Thoracic aorta (tissue), 2 donors: ENCODE results near the gene LRMDA. TPM values are rescaled to one million over a fixed set of nuclear protein-coding genes. Genes with fewer than 3 reads are reported as not detected.

ENCODE experiments used
- ATAC-seq: fragments of 150-250 bp; one replicate; pipeline ENCODE4 v1.8.0; 2017; ENCODE audit warnings: low read depth; ENCODE audit not compliant: insufficient number of reproducible peaks, low FRiP score
- DNase-seq: peaks from one replicate; pipeline ENCODE4 v3.0.0-alpha.2; 2020; ENCODE audit warnings: low spot score
- H3K27ac ChIP-seq, 2 donors: fragments of 200-600 bp; sonication (generic); 1 replicate in 1 of 2; 2 replicates in 1 of 2; pipeline ENCODE4 v1.5.1; 2016; ENCODE audit warnings: mild to moderate bottlenecking in 2 of 2, moderate library complexity in 2 of 2
- H3K27me3 ChIP-seq: fragments of 200-600 bp; sonication (generic); replicated peaks from 2 replicates; pipeline ENCODE4 v1.6.0; 2016; ENCODE audit warnings: mild to moderate bottlenecking; ENCODE audit not compliant: insufficient read depth
- H3K36me3 ChIP-seq: fragments of 200-600 bp; sonication (generic); one replicate; pipeline ENCODE4 v1.5.1; 2016
- H3K4me1 ChIP-seq, 2 donors: fragments of 200-600 bp; sonication (generic); 1 replicate in 1 of 2; 2 replicates in 1 of 2; pipeline versions ENCODE4 v1.5.1 to v1.6.0; 2016; ENCODE audit warnings: low read depth in 2 of 2, mild to moderate bottlenecking in 1 of 2; ENCODE audit not compliant: control insufficient read depth in 1 of 2
- H3K4me3 ChIP-seq: fragments of 200-600 bp; sonication (generic); 2 replicates; pipeline ENCODE4 v1.5.1; 2016; ENCODE audit warnings: mild to moderate bottlenecking
- H3K9me3 ChIP-seq: fragments of 200-600 bp; sonication (generic); 2 replicates; pipeline ENCODE4 v1.5.1; 2016
- CTCF ChIP-seq: fragments of 200-600 bp; sonication (generic); IDR thresholded peaks from one replicate; pipeline ENCODE4 v1.5.1; 2019; ENCODE audit warnings: antibody characterized with exemption
- total RNA-seq, 2 donors: library from RNA; depleted of rRNA; stranded (reverse); fragments of >200 nt; gene quantifications; one replicate each; pipeline versions ENCODE4 v1.1.0 to v1.2.3, GENCODE V29; 2016

Gene LRMDA
- total RNA-seq, 2 donors from 2014 or later, result 8.3 to 36.6 TPM

GRCh38 chr10:75585294-75585693, 153.9 kb downstream of the LRMDA start:
- Histone ChIP-seq H3K4me3 (no peak overlapping the region), H3K36me3 (no peaks in the 10 kb centered on the region), H3K4me1 (peaks cover 0 to 6% of the 10 kb centered on the region in 2 donors), H3K27me3 (no peaks in the 10 kb centered on the region), H3K27ac (no peak overlapping the region), H3K9me3 (peaks cover 17% of the 10 kb centered on the region)
- no peak for TF ChIP-seq CTCF
- DNase-seq, result no peak
- no peak for ATAC-seq

GRCh38 chr10:75586814-75587213, 155.4 kb downstream of the LRMDA start:
- ATAC-seq, result no peak
- H3K27ac ChIP-seq, result no peak overlapping the region

GRCh38 chr10:75588031-75588430, 156.6 kb downstream of the LRMDA start:
- no peak for DNase-seq
- no peak overlapping the region for H3K27ac ChIP-seq
- no peak for ATAC-seq
- no peak overlapping the region for H3K4me3 ChIP-seq
- no peaks in the 10 kb centered on the region for H3K9me3 ChIP-seq
- TF ChIP-seq CTCF, result no peak
- H3K27me3 ChIP-seq, result no peaks in the 10 kb centered on the region
- peaks cover 3 to 20% of the 10 kb centered on the region in 2 donors for H3K4me1 ChIP-seq
- no peaks in the 10 kb centered on the region for H3K36me3 ChIP-seq

More at GRCh38 chr10:75586814-75587213, 155.4 kb downstream of the LRMDA start:
- TF ChIP-seq CTCF, result no peak
- Histone ChIP-seq H3K4me1 (peaks cover 0 to 8% of the 10 kb centered on the region in 2 donors), H3K27me3 (no peaks in the 10 kb centered on the region), H3K9me3 (peaks cover 10% of the 10 kb centered on the region), H3K36me3 (no peaks in the 10 kb centered on the region), H3K4me3 (no peak overlapping the region)
- no peak for DNase-seq

GRCh38 chr10:75589895-75590654, 158.7 kb downstream of the LRMDA start:
- no peak overlapping the region for H3K4me3 ChIP-seq
- no peaks in the 10 kb centered on the region for H3K9me3 ChIP-seq
- no peak overlapping the region for H3K27ac ChIP-seq
- DNase-seq (no peak), ATAC-seq (no peak)
- no peak for TF ChIP-seq CTCF
- H3K27me3 ChIP-seq, result no peaks in the 10 kb centered on the region
- peaks cover 7 to 28% of the 10 kb centered on the region in 2 donors for H3K4me1 ChIP-seq
- no peaks in the 10 kb centered on the region for H3K36me3 ChIP-seq

GRCh38 chr10:75592151-75592787, 160.8 kb downstream of the LRMDA start:
- Histone ChIP-seq H3K4me3 (peak overlapping the region; percentile 54), H3K9me3 (no peaks in the 10 kb centered on the region), H3K27ac (peak overlapping the region in 1 of 2 donors; percentile 42), H3K36me3 (no peaks in the 10 kb centered on the region), H3K27me3 (no peaks in the 10 kb centered on the region), H3K4me1 (peaks cover 7 to 28% of the 10 kb centered on the region in 2 donors)
- DNase-seq (no peak), ATAC-seq (no peak)
- TF ChIP-seq CTCF, result no peak
